GM21737 (cell line): ENCODE results near the gene MAP1LC3A.

Source experiments
- ATAC-seq: cut with Tn5 transposase; IDR thresholded peaks from one replicate; pipeline ENCODE4 v1.9.1; 2021; ENCODE audit warnings: mild to moderate bottlenecking, moderate library complexity; ENCODE audit not compliant: unreplicated experiment

MAP1LC3A gene

GRCh38 chr20:34547844-34548613 is 10.5 kb upstream of the MAP1LC3A start:
- ATAC-seq: no peak

- ATAC-seq: no peak
These were observed 9.1 kb upstream of the MAP1LC3A start for GRCh38 chr20:34549291-34549928.

DNA sequence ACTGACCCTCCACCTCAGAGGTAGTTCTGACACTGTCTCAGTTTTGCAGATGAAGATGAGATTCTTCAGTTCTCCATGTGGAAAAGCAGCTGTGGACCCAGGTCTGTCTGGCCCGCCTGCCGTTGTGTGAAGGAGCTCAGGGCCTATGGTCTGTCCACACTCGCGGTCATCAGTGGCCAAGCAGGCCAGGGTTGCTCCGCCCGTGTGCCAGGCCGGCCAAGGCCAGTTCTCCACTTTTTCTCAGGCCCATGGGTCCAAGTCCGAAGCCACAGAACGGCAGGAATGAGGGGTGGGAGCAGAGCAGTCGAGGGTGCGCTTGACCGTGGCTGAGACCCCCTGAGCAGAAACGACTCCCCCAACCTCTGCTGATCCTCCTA is 8.6 kb upstream of the MAP1LC3A start:
- ATAC-seq: no peak

DNA sequence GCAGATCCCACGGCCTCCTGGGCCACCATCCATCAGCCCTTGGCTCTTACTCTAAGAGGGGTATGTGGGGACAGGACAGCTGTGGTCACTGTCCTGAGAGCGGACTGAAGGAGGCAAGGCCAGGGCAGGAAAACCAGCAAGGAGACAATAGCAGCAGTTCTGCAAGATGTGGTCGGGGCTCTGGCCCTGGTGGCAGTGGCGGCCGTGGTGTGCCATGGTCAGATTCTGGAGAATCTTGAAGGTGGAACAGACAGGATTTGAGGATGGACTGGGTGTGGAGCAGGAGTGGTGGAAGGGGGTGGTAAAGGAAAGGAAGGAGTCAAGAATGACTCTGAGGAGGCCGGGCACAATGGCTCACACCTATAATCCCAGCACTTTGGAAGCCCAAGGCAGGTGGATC is 5.9 kb upstream of the MAP1LC3A start:
- ATAC-seq: no peak

DNA sequence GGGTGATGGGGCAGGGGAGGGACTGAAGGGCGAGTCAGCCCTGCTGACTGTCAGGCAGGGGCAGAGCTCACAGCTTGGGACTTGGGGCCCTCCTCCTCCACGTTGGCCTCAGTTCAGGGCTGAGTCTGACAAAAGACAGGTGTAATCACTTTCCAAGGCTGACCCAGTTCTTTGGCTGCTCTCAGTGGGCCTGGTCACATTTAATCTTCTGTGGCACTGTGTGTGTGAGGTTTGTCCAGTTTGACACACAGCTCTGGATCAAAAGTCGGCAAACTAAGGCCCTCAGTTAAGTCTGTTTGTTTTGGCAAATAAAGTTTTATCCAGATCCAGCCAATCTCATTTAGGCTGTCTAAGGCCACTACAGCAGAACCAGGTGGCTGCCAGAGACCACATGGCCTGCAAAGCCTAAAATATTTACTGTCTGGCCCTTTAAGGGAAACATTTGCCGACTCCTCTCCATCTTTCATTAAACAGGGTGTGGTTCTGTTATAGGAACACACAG is 5.1 kb upstream of the MAP1LC3A start:
- ATAC-seq: no peak

GRCh38 chr20:34557936-34558319 is 590 bp upstream of the MAP1LC3A start:
- ATAC-seq: no peak

GRCh38 chr20:34559311-34560140 is 1.0 kb downstream of the MAP1LC3A start:
- no peak for ATAC-seq

DNA sequence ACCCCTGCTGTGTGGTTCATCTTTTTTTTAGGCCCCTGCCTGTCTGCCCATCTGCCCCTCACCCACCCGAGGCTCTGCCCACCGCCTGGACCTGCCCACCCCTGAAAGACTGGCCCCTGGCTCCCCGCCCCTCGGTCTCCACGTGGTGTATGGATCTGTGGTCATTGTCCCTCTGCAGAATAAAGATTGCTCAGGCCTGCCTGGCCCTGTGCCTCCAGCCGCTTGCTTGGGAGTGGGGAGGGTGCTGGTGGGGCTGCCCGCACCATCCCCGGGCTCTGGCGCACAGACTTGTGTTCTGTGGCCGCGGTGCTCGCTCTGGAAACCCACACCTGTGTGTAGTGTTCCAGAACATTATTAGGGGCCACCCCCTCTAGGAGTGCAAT is 1.6 kb downstream of the MAP1LC3A start:
- no peak for ATAC-seq

GRCh38 chr20:34560614-34561013 is 2.1 kb downstream of the MAP1LC3A start:
- no peak for ATAC-seq

GRCh38 chr20:34561661-34562060 is 3.1 kb downstream of the MAP1LC3A start:
- no peak for ATAC-seq

- no peak for ATAC-seq
These were observed 4.1 kb downstream of the MAP1LC3A start for GRCh38 chr20:34562641-34563040.

DNA sequence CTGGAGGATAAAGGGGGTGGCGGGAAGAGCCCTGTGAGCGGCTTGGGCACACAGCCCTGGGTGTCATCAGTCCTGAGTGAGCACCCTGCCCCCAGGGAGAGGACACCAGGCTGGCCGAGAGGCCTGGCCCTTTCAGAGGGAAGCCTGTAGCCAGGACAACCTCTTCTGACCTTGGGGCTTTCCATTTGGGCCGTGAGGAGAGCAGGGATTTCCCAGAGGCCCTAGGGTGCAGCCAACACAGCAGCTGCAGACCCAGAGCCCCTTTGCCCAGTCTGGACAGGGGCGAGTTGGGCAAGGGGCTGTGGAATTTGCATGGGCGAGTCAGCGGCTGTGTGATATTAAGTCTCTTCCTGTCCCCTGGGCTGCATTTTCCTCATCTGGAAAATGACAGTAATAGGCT is 6.3 kb downstream of the MAP1LC3A start:
- no peak for ATAC-seq

DNA sequence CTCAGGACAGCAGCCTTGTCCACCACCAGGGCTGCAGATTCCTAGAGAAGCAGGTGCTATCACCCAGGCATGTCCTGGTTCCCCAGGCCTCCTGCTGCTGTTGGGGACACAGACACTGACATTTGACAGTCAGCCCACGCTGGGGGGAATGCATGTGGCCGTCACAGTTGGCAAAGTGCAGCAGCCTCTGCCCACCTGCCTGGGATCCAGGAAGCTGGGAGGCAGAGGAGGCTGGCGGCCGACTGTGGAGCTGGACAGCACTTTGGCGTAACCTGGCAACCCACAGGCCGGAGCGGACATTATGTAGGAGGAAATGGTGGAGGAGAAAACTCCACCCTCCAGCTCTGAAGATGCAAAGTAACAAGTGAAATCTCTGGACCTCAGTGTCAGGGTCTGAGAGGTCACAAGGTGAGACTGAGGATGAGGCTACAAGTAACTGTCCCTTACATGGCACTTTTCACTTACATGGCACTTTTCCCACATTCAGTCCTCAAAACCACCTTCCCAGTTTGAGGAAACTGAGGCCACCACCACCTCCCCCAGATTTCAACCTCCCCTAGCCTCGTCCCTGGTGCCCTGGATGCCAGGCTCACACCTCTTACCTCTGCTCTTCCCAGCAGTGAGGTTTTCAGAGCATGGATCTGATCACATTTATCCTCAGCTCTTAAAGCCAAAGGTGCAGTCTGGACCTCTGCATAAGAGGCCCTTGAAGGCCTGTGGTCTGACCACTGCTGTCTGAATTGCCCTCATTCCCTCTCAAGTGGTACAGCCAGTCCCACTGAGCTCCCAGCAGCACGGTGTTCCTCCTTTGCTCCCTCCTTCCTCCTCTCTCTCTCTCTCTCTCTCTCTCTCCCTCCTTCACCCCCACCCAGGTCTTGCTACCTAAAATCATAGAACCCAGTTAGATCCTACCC is 8.7 kb downstream of the MAP1LC3A start:
- no peak for ATAC-seq

GRCh38 chr20:34567892-34568865 is 9.7 kb downstream of the MAP1LC3A start:
- no peak for ATAC-seq

DNA sequence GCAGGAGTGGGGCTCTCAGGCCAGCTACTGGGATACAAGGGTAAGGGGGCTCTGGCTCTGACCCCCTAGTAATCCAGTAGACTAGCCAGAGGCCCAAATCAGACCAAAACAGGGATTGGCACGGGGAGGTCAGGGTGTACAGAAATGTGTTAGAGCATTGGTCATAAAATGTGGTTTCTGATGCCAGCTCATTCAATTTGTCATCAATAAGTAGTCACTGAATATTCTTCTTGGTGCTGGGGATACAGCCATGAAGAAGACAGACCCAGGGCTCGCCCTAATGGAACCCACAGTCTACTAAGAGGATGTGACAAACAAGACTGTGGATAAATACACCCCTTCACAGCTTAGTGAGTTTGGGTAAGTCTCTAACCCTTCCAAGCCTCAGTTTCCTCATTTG is 11.1 kb downstream of the MAP1LC3A start:
- ATAC-seq: no peak

- ATAC-seq: no peak
These were observed 12.4 kb downstream of the MAP1LC3A start for GRCh38 chr20:34570859-34571306.

DNA sequence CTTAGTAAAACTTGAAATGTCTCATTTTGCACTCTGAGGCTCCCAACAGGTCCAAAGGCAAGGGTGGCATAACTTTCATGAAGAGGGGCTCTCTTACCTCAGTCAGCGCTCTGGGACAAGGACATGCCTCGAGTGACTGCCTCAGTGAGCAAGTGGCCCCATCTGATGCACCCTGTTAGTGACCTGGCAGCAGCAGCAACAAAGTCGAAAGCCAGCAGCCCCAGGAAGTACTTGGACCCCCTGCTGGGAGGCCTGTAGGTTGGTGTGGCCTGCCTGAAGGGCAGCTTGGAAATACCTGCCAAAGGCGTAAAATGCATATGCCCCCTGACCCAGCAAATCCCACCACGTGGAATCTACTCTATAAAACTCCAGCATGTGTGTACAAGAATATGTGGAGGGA is 13.2 kb downstream of the MAP1LC3A start:
- ATAC-seq: no peak

- no peak for ATAC-seq
These were observed 15.2 kb downstream of the MAP1LC3A start for GRCh38 chr20:34573541-34574300.

- ATAC-seq: no peak
These were observed 15.9 kb downstream of the MAP1LC3A start for GRCh38 chr20:34574426-34574825.
